Mesendoderm (in vitro differentiated cells): ENCODE measurements around the gene CDYL.

Source experiments
- DNase-seq: peaks from one replicate; pipeline ENCODE4 v3.0.0; 2013
- H2AK5ac ChIP-seq: 2 replicates; pipeline ENCODE4 v1.6.1; 2013; ENCODE audit warnings: low read length, inconsistent platforms
- H2BK120ac ChIP-seq: 2 replicates; pipeline ENCODE4 v1.6.1; 2013; ENCODE audit warnings: low read depth, mild to moderate bottlenecking, low read length, moderate library complexity, mixed read lengths
- H2BK15ac ChIP-seq: replicated peaks from 2 replicates; pipeline ENCODE4 v1.6.1; 2013; ENCODE audit warnings: low read depth, mild to moderate bottlenecking, moderate library complexity
- H2BK5ac ChIP-seq: 2 replicates; pipeline ENCODE4 v1.6.1; 2013; ENCODE audit warnings: low read length, inconsistent platforms
- H3K18ac ChIP-seq: 2 replicates; pipeline ENCODE4 v1.6.1; 2013; ENCODE audit warnings: mild to moderate bottlenecking, low read length, mixed read lengths
- H3K23ac ChIP-seq: one replicate; pipeline ENCODE4 v1.6.1; 2013; ENCODE audit warnings: low read length
- H3K27ac ChIP-seq: 2 replicates; pipeline ENCODE4 v1.5.1; 2013; ENCODE audit warnings: low read depth, mild to moderate bottlenecking, inconsistent platforms, low read length, moderate library complexity
- H3K27me3 ChIP-seq: 2 replicates; pipeline ENCODE4 v1.6.1; 2013; ENCODE audit warnings: low read length, control low read depth, mild to moderate bottlenecking, inconsistent platforms; ENCODE audit not compliant: insufficient read depth, poor library complexity
- H3K36me3 ChIP-seq: 2 replicates; pipeline ENCODE4 v1.6.1; 2013; ENCODE audit warnings: low read length, inconsistent platforms; ENCODE audit not compliant: control insufficient read depth, insufficient read depth
- H3K4ac ChIP-seq: one replicate; pipeline ENCODE4 v1.6.1; 2013; ENCODE audit warnings: low read depth, mild to moderate bottlenecking, low read length, moderate library complexity
- H3K4me1 ChIP-seq: 2 replicates; pipeline ENCODE4 v1.6.1; 2013; ENCODE audit warnings: low read depth, low read length, inconsistent platforms; ENCODE audit not compliant: control insufficient read depth
- H3K4me2 ChIP-seq: 2 replicates; pipeline ENCODE4 v1.6.1; 2013; ENCODE audit warnings: low read length
- H3K4me3 ChIP-seq: 2 replicates; pipeline ENCODE4 v1.5.1; 2013; ENCODE audit warnings: mild to moderate bottlenecking, low read length
- H3K56ac ChIP-seq: one replicate; pipeline ENCODE4 v1.6.1; 2013; ENCODE audit warnings: low read length
- H3K79me1 ChIP-seq: 2 replicates; pipeline ENCODE4 v1.6.1; 2013; ENCODE audit warnings: low read length, inconsistent platforms
- H3K79me2 ChIP-seq: 2 replicates; pipeline ENCODE4 v1.6.1; 2013; ENCODE audit warnings: mild to moderate bottlenecking, low read length; ENCODE audit not compliant: control insufficient read depth, insufficient read depth
- H3K9ac ChIP-seq: 2 replicates; pipeline ENCODE4 v1.6.1; 2013; ENCODE audit warnings: low read length, inconsistent platforms
- H4K5ac ChIP-seq: one replicate; pipeline ENCODE4 v1.6.1; 2013; ENCODE audit warnings: low read length
- H4K8ac ChIP-seq: one replicate; pipeline ENCODE4 v1.6.1; 2013; ENCODE audit warnings: low read depth, mild to moderate bottlenecking, control low read depth, low read length, moderate library complexity
- WGBS: extraction: QIAGEN DNeasy Blood & Tissue Kit; methylation state at CpG from one replicate; pipeline ENCODE4 v1.1.7; 2013; ENCODE audit warnings: low lambda C conversion rate, missing lambda C conversion rate; ENCODE audit not compliant: insufficient coverage; ENCODE audit errors: extremely low coverage; 5-methylcytosine and 5-hydroxymethylcytosine counted together

Gene CDYL

DNA sequence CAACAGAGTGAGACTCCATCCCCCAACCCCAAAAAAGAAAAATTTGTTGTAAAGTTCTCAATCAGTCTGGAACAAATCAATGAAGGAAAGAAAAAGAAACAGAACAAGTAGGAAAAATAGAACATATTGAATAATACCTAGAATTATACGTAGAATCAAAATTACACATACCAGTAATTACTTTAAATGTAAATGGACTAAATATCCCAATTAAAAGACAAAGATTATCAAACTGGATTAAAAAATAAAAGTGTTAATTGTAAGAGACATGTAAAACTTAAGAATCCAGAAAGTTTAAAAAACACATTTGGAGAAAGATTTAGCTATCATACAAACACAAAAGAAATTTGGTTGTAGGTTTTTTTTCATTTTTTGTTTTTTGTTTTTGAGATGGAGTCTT is 12.3 kb upstream of the CDYL start:
- no peaks in the 10 kb centered on the region for H3K27me3 ChIP-seq
- H3K36me3 ChIP-seq = no peaks in the 10 kb centered on the region

DNA sequence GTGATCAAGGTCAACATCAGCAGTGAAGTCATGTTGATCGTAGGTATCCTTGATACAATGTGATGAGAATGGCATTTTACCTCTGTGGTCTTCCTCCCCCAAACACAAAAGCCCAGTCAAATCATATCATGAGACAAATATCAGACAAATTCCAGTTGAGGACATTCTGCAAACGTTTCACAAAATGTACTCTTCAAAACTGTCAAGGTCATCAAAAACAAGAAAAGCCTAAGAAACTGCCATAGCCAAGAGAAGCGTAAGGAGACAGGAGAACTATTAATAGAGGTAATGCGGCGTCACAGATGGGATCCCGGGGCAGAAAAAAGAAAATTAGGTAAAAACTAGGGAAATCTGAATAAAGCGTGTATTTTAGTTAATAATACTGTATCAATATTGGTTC is 7.4 kb upstream of the CDYL start:
- Histone ChIP-seq H2BK15ac (no peak overlapping the region), H3K23ac (no peak overlapping the region)

More for the DNA sequence above, 12.3 kb upstream of the CDYL start:
- no peak overlapping the region for H3K18ac ChIP-seq
- H4K8ac ChIP-seq = no peak overlapping the region
- H3K27ac ChIP-seq = no peak overlapping the region
- no peak overlapping the region for H3K56ac ChIP-seq
- H3K79me2 ChIP-seq = no peaks in the 10 kb centered on the region
- no peak overlapping the region for H2BK5ac ChIP-seq
- no peaks in the 10 kb centered on the region for H3K79me1 ChIP-seq
- no peak overlapping the region for H2BK15ac ChIP-seq
- H3K9ac ChIP-seq = no peak overlapping the region
- H2AK5ac ChIP-seq = no peak overlapping the region
- H3K4me3 ChIP-seq = no peak overlapping the region
- H2BK120ac ChIP-seq = no peak overlapping the region
- peaks cover 3% of the 10 kb centered on the region for H3K4me1 ChIP-seq
- no peak overlapping the region for H4K5ac ChIP-seq
- H3K23ac ChIP-seq = no peak overlapping the region
- H3K4me2 ChIP-seq = no peak overlapping the region
- H3K4ac ChIP-seq = no peak overlapping the region
- no CpG with 5 or more reads among the region's 1 CpG for WGBS
- no peak for DNase-seq

DNA sequence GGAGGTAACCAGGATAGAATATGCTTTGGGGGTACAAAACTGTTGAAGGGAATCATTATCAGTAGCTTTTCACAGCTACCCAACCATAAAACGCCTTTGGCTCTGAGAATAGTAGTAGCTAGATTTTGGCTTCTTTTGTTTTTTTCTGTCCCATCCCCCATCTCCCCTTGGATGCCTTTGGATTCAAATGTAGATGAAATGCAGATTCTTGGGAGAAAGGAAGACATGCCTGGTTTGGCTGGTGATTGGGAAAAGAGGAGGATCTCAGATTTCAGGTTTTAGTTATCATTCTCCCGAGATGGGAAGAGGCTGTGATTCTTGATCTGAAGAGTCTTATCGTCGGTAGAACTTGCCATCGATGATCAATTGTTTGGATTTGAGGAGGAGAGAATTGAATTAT is 3.5 kb upstream of the CDYL start:
- H3K79me1 ChIP-seq = no peaks in the 10 kb centered on the region
- no peaks in the 10 kb centered on the region for H3K27me3 ChIP-seq
- H3K9ac ChIP-seq = peak overlapping the region; percentile 57
- no peak overlapping the region for H3K18ac ChIP-seq
- H3K56ac ChIP-seq = peak overlapping the region; percentile 73
- no peak overlapping the region for H3K23ac ChIP-seq
- H3K27ac ChIP-seq = peak overlapping the region; percentile 16
- H3K4ac ChIP-seq = no peak overlapping the region
- H4K5ac ChIP-seq = no peak overlapping the region
- H2BK5ac ChIP-seq = no peak overlapping the region
- DNase-seq = peak; percentile 84
- no peaks in the 10 kb centered on the region for H3K4me1 ChIP-seq
- no peak overlapping the region for H2BK120ac ChIP-seq
- H3K36me3 ChIP-seq = no peaks in the 10 kb centered on the region
- peak overlapping the region; percentile 27 for H3K4me2 ChIP-seq
- WGBS = no CpG with 5 or more reads among the region's 5 CpGs
- peaks cover 24% of the 10 kb centered on the region for H3K79me2 ChIP-seq
- peak overlapping the region; percentile 34 for H3K4me3 ChIP-seq
- H4K8ac ChIP-seq = no peak overlapping the region
- H2AK5ac ChIP-seq = no peak overlapping the region
- H2BK15ac ChIP-seq = no peak overlapping the region

More for the DNA sequence above, 7.4 kb upstream of the CDYL start:
- Histone ChIP-seq H2BK120ac (no peak overlapping the region), H3K4me2 (no peak overlapping the region), H2AK5ac (no peak overlapping the region), H3K4me3 (no peak overlapping the region), H2BK5ac (no peak overlapping the region), H3K18ac (no peak overlapping the region), H3K9ac (no peak overlapping the region), H3K4me1 (no peaks in the 10 kb centered on the region), H4K5ac (no peak overlapping the region), H3K79me2 (peaks cover 4% of the 10 kb centered on the region), H3K79me1 (no peaks in the 10 kb centered on the region), H3K56ac (no peak overlapping the region), H3K36me3 (no peaks in the 10 kb centered on the region), H4K8ac (no peak overlapping the region), H3K4ac (no peak overlapping the region), H3K27ac (no peak overlapping the region), H3K27me3 (no peaks in the 10 kb centered on the region)
- no peak for DNase-seq
- no CpG with 5 or more reads among the region's 7 CpGs for WGBS

DNA sequence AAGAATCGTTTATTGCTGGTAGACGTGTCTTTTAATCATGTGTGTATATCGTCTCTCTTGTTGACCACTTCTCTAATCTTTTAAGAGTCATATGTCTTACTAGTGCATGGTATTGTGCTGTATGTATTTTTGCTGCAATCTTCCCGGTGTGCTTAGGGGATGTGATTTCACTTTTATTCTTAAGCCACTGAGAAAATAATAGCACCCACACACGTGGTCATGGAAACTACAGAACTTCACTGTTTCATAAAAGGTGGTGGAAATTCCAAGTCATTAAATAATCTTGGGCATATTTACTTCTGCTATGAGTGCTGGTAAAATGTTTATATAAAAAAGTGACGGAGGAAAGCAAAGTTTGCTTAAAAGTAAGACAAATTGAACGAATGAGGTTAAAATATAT is 3.0 kb upstream of the CDYL start:
- Histone ChIP-seq H3K79me2 (peaks cover 28% of the 10 kb centered on the region), H2AK5ac (no peak overlapping the region), H3K36me3 (no peaks in the 10 kb centered on the region), H3K4me2 (peak overlapping the region; percentile 27), H3K23ac (no peak overlapping the region), H3K79me1 (no peaks in the 10 kb centered on the region), H3K56ac (peak overlapping the region; percentile 73), H3K18ac (no peak overlapping the region), H3K27ac (peak overlapping the region; percentile 16), H2BK15ac (no peak overlapping the region), H3K4me3 (peak overlapping the region; percentile 34), H4K8ac (no peak overlapping the region), H3K4me1 (no peaks in the 10 kb centered on the region), H3K4ac (peak overlapping the region; percentile 22), H3K9ac (peak overlapping the region; percentile 57), H2BK5ac (no peak overlapping the region), H2BK120ac (no peak overlapping the region), H3K27me3 (no peaks in the 10 kb centered on the region), H4K5ac (no peak overlapping the region)
- WGBS = no CpG with 5 or more reads among the region's 7 CpGs
- DNase-seq = no peak

DNA sequence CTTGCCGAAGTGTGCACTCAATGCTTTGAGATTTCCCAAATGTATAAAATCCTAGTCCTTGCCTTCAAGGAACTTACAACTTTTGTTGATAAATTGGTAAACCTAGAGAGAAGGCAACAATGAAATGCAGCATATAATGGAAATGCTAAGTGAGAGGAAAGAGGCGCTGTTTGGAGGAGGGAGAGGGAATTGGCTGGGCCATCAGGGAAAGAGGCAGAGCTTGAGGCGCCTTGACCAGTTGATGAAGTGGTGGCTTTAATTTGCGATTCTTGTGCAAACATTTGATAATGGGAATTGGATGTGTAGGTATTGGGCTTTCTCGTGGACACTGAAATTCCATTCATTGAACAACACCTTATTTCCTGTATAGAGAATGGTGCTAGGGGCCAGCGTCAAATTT is 1.9 kb upstream of the CDYL start:
- no peak overlapping the region for H3K4me3 ChIP-seq

More for the DNA sequence above, 1.9 kb upstream of the CDYL start:
- Histone ChIP-seq H4K5ac (no peak overlapping the region), H3K36me3 (no peaks in the 10 kb centered on the region), H3K18ac (no peak overlapping the region), H2BK120ac (no peak overlapping the region), H2AK5ac (no peak overlapping the region), H3K56ac (peak overlapping the region; percentile 91), H3K27me3 (peaks cover 2% of the 10 kb centered on the region), H3K4ac (no peak overlapping the region), H3K79me2 (peaks cover 37% of the 10 kb centered on the region), H3K27ac (peak overlapping the region; percentile 34), H3K4me1 (peaks cover 4% of the 10 kb centered on the region), H3K23ac (no peak overlapping the region), H2BK15ac (no peak overlapping the region), H2BK5ac (no peak overlapping the region), H4K8ac (no peak overlapping the region), H3K9ac (peak overlapping the region; percentile 82), H3K79me1 (peaks cover 4% of the 10 kb centered on the region), H3K4me2 (peak overlapping the region; percentile 98)
- no CpG with 5 or more reads among the region's 6 CpGs for WGBS
- DNase-seq = peak; percentile 47
